ENCODE results near the gene PIP5K1B. TPM values are rescaled to one million over a fixed set of nuclear protein-coding genes. Genes with fewer than 3 reads are reported as not detected.

Gene PIP5K1B
- total RNA-seq, 2 donors from 2014 or later, result 0.55 to 0.99 TPM

DNA sequence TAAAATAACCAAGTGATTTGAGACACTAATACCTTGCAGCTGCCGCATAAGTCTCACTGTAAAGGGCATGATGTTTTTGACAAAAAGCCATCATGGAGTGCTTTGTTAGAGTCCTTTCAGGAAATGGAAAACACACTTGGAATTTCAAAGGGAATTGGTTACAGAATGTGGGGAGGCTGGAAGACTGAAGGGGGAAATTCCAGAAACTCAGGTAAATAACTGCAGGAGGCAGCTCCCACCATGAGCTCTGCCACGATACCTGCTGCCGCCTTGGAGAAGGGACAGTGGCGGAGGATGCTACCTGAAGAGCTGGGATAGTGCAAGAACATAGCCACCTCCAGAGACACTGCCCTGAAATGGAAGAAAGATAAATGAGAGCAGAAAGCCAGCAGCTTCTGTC is 242.0 kb downstream of the PIP5K1B start:
- Mint-ChIP-seq H3K27me3 (peaks cover 40% of the 10 kb centered on the region), H3K27ac (no peak overlapping the region), H3K4me1 (peaks cover 3% of the 10 kb centered on the region), H3K36me3 (ENCODE audit: low read depth) (no peaks in the 10 kb centered on the region), H3K4me3 (no peak overlapping the region)
- H3K9me3 ChIP-seq (ENCODE audit: control insufficient read depth, low read length, poor library complexity, severe bottlenecking), result no peaks in the 10 kb centered on the region
- DNase-seq, result no peak
- no peak for ATAC-seq

DNA sequence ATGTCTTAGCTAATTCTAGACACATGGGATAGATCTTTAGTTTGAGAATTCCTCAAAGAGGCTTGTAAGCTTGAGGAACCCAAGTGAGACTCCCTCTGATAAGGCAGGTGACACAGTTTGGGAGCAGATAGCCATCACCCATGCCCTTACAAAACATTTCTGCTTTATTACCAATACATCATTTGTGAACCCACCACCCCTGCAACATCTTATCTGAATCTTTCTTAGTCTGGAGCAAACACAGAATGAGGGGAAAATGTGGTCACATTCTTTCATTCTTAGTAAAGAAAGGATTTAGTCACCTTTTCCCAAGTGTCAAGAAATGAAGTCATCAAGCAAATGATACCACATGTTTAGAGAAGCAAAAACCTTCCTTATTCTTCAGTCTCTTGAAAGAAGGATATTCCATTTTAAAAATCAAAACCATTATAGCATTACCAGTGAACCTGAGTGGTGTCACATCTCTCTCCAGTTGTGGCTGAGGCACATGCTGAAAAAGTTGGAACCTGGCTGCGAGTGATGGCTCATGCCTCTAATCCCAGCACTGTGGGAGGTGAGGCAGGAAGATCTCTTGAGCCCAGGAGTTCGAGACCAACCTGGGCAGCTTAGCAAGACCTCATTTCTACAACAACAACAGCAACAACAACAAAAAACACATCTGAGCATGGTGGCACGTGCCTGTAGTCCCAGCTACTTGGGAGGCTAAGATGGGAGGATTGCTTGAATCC is 243.0 kb downstream of the PIP5K1B start:
- no peak overlapping the region for H3K4me3 Mint-ChIP-seq
- DNase-seq, result no peak
- no peaks in the 10 kb centered on the region for H3K36me3 Mint-ChIP-seq (ENCODE audit: low read depth)
- no peak for ATAC-seq
- H3K27me3 Mint-ChIP-seq, result peaks cover 50% of the 10 kb centered on the region
- H3K27ac Mint-ChIP-seq, result no peak overlapping the region
- no peaks in the 10 kb centered on the region for H3K9me3 ChIP-seq (ENCODE audit: control insufficient read depth, low read length, poor library complexity, severe bottlenecking)
- peaks cover 7% of the 10 kb centered on the region for H3K4me1 Mint-ChIP-seq

DNA sequence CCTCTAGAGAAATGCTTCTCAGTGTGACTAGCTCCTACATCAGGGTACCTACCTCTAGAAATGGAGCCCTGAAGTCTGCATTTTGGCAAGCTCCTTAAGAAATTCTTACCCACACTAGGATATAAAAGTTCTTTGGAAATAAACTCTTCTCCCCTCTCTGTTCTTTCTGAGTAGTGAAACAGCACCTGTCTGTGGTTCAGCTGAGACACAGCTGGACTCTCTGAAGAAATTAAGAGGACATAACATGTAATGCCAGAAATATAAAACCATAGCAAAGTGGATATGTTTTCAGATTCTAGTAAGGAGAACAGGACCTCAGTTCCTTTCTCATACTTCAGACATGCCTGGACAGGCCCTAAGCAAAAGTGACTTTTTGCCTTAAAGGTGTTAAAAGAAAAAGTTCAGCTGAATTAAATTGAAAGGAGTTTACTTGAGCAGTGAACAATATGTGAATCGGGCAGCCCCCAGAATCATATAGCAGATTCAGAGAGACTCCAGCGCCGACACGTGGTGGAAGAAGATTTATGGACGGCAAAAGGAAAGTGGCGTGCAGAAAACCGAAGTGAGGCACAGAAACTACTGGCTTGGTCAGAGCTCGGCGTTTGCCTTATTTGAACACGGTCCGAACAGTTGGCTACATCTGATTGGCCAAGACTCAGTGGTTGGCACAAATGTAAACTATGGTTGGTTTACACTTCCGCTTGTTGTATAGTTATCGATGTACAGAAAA is 244.4 kb downstream of the PIP5K1B start:
- no peak overlapping the region for H3K4me3 Mint-ChIP-seq
- peaks cover 3% of the 10 kb centered on the region for H3K36me3 Mint-ChIP-seq (ENCODE audit: low read depth)
- no peak for ATAC-seq
- H3K27ac Mint-ChIP-seq, result no peak overlapping the region
- H3K4me1 Mint-ChIP-seq, result peaks cover 7% of the 10 kb centered on the region
- H3K9me3 ChIP-seq (ENCODE audit: control insufficient read depth, low read length, poor library complexity, severe bottlenecking), result no peaks in the 10 kb centered on the region
- peaks cover 60% of the 10 kb centered on the region for H3K27me3 Mint-ChIP-seq
- no peak for DNase-seq

DNA sequence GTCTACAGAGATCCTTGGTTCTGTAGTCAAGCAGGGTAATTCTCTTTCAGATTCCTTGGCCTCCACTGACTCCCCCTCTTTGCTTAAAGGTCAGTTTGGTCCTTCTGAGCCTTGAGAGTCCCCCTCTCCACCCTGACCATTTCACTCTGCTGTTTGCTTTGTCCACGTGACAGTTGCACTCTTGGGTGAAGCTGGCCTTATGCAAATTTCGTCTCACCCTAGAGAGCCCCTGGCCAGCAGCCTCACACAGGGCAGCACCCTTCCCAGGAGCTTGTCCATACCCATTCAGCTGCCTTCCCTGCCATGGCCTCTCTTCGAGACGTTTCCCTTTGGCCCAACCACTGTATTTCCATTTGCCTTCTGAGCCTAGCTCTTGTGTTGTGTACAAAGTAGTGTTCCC is 245.1 kb downstream of the PIP5K1B start:
- no peaks in the 10 kb centered on the region for H3K9me3 ChIP-seq (ENCODE audit: control insufficient read depth, low read length, poor library complexity, severe bottlenecking)
- Mint-ChIP-seq H3K36me3 (ENCODE audit: low read depth) (peaks cover 3% of the 10 kb centered on the region), H3K4me1 (peaks cover 7% of the 10 kb centered on the region), H3K27ac (no peak overlapping the region), H3K4me3 (no peak overlapping the region), H3K27me3 (peaks cover 65% of the 10 kb centered on the region)
- DNase-seq, result no peak
- ATAC-seq, result no peak

DNA sequence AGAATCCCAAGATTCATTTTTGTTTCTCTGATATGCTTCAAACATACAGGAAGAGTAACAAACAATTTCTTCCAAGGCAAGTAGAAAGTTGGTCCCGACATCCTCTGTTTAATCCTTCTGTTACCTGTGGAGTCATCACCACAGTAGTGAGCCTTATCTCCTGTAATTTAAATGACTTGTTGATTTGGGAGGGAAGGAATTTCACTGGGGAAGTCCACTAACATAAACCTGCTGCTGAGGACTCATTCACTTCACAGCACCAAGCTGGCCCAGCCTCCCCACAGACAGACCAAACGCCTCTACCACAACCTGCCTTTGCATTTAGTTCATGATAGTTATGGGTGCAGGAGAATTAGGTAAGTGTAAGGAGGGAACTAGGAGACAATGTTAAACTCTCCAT is 245.6 kb downstream of the PIP5K1B start:
- H3K9me3 ChIP-seq (ENCODE audit: control insufficient read depth, low read length, poor library complexity, severe bottlenecking), result no peaks in the 10 kb centered on the region
- no peak for DNase-seq
- no peak for ATAC-seq
- Mint-ChIP-seq H3K36me3 (ENCODE audit: low read depth) (peaks cover 3% of the 10 kb centered on the region), H3K4me3 (no peak overlapping the region), H3K27me3 (peaks cover 68% of the 10 kb centered on the region), H3K4me1 (peaks cover 9% of the 10 kb centered on the region), H3K27ac (no peak overlapping the region)

DNA sequence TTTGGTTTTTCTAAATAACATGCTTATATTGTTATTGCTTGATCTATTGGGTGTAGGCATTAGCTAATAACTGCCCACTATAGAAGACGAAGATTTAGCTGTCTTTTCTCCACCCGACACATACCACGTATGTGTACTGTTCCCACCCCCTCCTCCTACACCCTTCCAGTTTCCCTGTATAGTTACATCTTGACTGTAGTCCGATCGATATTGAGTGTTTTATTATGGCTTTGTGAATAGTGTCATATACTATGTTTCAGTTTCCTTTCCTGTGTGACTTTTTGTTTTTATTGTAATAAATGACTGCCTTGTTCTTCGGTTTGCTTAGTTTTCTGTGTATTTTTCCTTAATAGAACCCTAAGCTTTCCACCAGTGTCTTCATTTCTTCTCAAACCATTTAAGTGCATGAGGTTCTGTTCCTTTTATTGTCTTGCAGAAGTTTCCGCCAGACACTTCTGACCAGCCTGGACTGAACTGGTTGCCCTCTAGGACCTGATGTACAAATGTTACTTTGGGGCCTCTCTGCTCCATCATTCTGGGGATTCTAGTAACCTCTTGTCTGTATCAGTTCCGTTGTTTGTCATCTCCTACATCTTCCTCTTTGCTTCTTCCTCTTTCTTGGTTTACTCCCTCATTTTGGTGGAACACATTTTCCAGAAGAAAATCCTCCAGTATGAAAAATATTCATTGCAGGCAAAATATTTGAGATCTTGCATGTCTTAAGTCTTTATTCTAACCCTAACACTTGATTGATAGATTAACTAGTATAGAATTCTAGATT is 247.0 kb downstream of the PIP5K1B start:
- H3K4me1 Mint-ChIP-seq, result peaks cover 9% of the 10 kb centered on the region

DNA sequence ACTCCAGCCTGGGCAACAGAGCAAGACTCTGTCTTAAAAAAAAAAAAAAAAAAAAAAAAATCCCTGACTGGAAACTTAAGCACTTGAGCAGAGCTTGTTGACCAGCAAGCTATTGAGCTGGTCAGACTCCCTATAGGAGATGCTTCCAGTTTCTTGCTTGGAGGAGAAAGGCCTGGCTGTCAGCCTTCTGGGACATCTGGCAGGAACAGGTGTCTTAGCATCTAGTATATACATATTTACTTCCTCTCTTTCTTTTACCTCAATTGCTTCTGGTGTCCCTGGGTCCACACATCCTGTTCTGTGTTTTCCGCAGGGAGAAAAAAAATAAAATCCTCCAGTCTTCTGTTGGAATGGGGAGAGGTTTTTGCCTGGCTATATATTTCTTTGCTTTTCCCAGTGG is 248.7 kb downstream of the PIP5K1B start:
- peaks cover 4% of the 10 kb centered on the region for H3K36me3 Mint-ChIP-seq (ENCODE audit: low read depth)
- ATAC-seq (no peak), DNase-seq (no peak)
- peaks cover 9% of the 10 kb centered on the region for H3K4me1 Mint-ChIP-seq
- peaks cover 46% of the 10 kb centered on the region for H3K27me3 Mint-ChIP-seq
- no peaks in the 10 kb centered on the region for H3K9me3 ChIP-seq (ENCODE audit: control insufficient read depth, low read length, poor library complexity, severe bottlenecking)
- no peak overlapping the region for H3K27ac Mint-ChIP-seq
- no peak overlapping the region for H3K4me3 Mint-ChIP-seq

More for the DNA sequence above, 247.0 kb downstream of the PIP5K1B start:
- no peak for ATAC-seq
- Mint-ChIP-seq H3K27me3 (peaks cover 59% of the 10 kb centered on the region), H3K36me3 (ENCODE audit: low read depth) (peaks cover 4% of the 10 kb centered on the region), H3K4me3 (no peak overlapping the region), H3K27ac (no peak overlapping the region)
- H3K9me3 ChIP-seq (ENCODE audit: control insufficient read depth, low read length, poor library complexity, severe bottlenecking), result no peaks in the 10 kb centered on the region
- DNase-seq, result no peak

DNA sequence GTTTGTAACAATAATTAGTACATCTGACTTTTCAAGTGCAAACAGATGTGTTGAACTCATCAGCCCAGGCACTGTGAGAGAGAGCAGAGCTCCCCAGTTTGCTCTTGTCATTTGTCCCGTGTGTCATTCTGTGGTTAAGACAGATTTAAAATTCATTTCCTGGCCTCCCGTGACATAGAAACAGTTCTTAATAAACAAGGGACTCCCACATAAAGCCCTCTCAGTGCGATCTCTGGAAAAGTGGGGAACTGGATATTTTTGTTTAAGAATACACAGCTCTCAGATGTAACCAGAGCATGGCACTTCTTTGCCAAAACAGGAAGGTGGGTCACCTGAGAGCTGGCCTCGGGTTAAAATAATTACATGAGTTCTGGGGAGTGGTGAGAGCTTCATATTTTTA is 250.3 kb downstream of the PIP5K1B start:
- Mint-ChIP-seq H3K4me1 (peaks cover 9% of the 10 kb centered on the region), H3K36me3 (ENCODE audit: low read depth) (peaks cover 4% of the 10 kb centered on the region), H3K27me3 (peaks cover 46% of the 10 kb centered on the region), H3K27ac (no peak overlapping the region), H3K4me3 (no peak overlapping the region)
- no peak for DNase-seq
- no peak for ATAC-seq
- H3K9me3 ChIP-seq (ENCODE audit: control insufficient read depth, low read length, poor library complexity, severe bottlenecking), result no peaks in the 10 kb centered on the region

DNA sequence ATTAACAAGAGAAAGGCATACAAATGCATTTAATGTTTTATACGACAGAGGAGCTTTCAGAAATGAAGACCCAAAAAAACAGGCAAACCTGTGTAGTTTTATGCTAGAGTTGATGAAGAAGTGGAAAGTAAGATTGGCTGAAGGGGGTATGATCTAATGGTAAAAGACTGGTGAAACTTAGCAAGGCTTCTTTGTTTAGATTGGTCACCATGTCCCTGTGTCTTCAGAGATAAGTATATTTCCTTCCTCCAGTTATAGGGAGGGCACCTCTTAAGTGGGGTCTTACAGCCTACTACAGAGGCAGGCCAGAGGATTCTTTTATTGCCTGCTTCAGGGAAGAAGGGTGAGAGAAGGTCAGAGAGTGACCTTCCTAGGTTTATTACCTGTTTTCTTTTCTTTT is 252.4 kb downstream of the PIP5K1B start:
- ATAC-seq (no peak), DNase-seq (no peak)
- H3K27ac Mint-ChIP-seq, result no peak overlapping the region
- H3K36me3 Mint-ChIP-seq (ENCODE audit: low read depth), result peaks cover 4% of the 10 kb centered on the region
- H3K27me3 Mint-ChIP-seq, result peaks cover 48% of the 10 kb centered on the region
- no peak overlapping the region for H3K4me3 Mint-ChIP-seq
- peaks cover 2% of the 10 kb centered on the region for H3K4me1 Mint-ChIP-seq
- H3K9me3 ChIP-seq (ENCODE audit: control insufficient read depth, low read length, poor library complexity, severe bottlenecking), result no peaks in the 10 kb centered on the region

DNA sequence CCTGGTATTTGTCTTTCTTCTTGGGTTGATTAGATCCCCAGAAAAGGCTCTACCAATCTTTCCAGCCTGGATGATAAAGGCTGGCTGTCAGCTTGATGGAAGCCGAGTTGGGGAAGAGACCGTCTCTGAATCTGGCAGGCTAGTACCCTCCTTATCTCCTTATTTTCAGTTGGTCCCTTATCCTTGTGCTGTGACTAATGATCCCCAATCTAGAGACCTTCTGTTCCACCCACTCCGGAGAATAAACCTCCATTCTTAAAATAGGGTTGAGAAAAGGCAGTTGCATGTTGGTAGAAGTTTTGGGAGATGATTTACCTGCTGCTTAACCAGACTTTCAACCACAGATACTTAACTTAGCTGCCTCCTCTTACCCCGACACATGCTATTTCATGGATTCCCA is 256.5 kb downstream of the PIP5K1B start:
- DNase-seq (no peak), ATAC-seq (no peak)
- no peak overlapping the region for H3K4me3 Mint-ChIP-seq
- peaks cover 1% of the 10 kb centered on the region for H3K36me3 Mint-ChIP-seq (ENCODE audit: low read depth)
- H3K27ac Mint-ChIP-seq, result no peak overlapping the region
- peaks cover 31% of the 10 kb centered on the region for H3K27me3 Mint-ChIP-seq
- H3K4me1 Mint-ChIP-seq, result no peaks in the 10 kb centered on the region
- no peaks in the 10 kb centered on the region for H3K9me3 ChIP-seq (ENCODE audit: control insufficient read depth, low read length, poor library complexity, severe bottlenecking)

DNA sequence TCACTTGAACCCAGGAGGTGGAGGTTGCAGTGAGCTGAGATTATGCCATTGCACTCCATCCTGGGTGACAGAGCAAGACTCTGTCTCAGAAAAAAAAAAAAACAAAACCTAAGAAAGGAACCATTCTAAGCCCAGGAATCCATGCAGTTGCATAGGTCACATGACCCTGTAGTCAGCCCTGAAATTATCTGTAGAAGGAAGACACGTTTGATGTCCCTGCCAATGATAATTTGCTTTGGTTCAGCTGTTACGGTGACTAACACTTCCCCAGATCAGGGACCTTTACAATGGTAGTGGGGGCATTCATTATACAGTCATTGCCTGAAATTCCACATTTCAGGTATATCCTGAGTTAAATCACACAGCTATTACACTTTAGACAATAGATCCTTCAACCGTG is 258.4 kb downstream of the PIP5K1B start:
- ATAC-seq, result no peak
- no peaks in the 10 kb centered on the region for H3K4me1 Mint-ChIP-seq
- H3K36me3 Mint-ChIP-seq (ENCODE audit: low read depth), result no peaks in the 10 kb centered on the region
- H3K27ac Mint-ChIP-seq, result no peak overlapping the region
- no peaks in the 10 kb centered on the region for H3K9me3 ChIP-seq (ENCODE audit: control insufficient read depth, low read length, poor library complexity, severe bottlenecking)
- peaks cover 31% of the 10 kb centered on the region for H3K27me3 Mint-ChIP-seq
- no peak for DNase-seq
- H3K4me3 Mint-ChIP-seq, result no peak overlapping the region

DNA sequence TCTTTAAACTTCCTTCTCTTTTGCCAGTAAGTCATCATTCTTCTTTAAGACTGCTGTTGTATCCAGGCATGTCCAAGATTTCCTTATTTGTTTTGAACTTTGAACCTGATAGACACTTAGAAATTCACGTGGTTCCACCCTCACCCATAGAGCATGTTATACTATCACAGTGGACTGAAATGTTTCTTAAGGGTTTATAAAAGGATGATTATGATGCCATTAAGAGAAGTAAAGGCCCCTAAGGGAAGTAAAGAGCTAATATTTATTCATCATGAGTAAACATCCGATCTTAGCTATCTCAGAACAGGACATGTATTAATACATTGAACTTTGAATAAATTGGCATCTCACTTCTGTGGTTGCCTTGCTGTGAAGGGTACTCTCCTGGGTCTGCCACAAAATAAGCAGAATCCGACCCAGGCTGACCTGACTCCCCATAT is 259.1 kb downstream of the PIP5K1B start:
- no peaks in the 10 kb centered on the region for H3K4me1 Mint-ChIP-seq
- H3K27ac Mint-ChIP-seq, result no peak overlapping the region
- no peaks in the 10 kb centered on the region for H3K9me3 ChIP-seq (ENCODE audit: control insufficient read depth, low read length, poor library complexity, severe bottlenecking)
- H3K36me3 Mint-ChIP-seq (ENCODE audit: low read depth), result no peaks in the 10 kb centered on the region
- H3K4me3 Mint-ChIP-seq, result no peak overlapping the region
- ATAC-seq (no peak), DNase-seq (no peak)
- peaks cover 31% of the 10 kb centered on the region for H3K27me3 Mint-ChIP-seq

DNA sequence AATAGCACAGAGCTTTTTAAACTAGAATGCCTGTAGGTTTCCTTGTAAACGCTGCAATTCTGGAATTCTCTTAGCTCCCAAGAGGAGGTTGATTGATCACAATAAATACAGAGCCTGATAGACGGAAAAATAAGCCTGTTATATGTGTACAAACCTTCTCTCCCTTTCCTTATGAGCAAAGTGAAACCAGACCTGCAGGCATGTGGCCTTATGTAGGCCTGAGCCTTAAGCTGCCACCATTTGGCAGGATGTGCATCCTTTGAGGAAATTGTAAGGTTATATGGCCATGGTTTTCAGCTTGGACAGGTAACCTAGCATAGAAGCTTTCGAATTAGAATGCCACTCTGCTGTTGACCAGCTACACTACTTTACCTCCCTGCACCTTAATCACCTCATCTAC is 259.7 kb downstream of the PIP5K1B start:
- Mint-ChIP-seq H3K4me1 (no peaks in the 10 kb centered on the region), H3K4me3 (no peak overlapping the region), H3K36me3 (ENCODE audit: low read depth) (no peaks in the 10 kb centered on the region), H3K27me3 (peaks cover 28% of the 10 kb centered on the region), H3K27ac (no peak overlapping the region)
- no peaks in the 10 kb centered on the region for H3K9me3 ChIP-seq (ENCODE audit: control insufficient read depth, low read length, poor library complexity, severe bottlenecking)
- no peak for ATAC-seq
- DNase-seq, result no peak

Measured in T-helper 17 cell (primary cell).